Stimulated activated CD8-positive, alpha-beta memory T cell treated with anti-CD3 and anti-CD28 coated beads, Interleukin-7, amount 100 ng/mL, for 24 hours (primary cell): ENCODE results near the gene CEP44.
"Not testable (repeated sequence)": the region's sequence is repeated elsewhere in the genome, so short reads cannot be mapped to it uniquely, and the experiment has no call there.

Experiments
- DNase-seq: peaks from one replicate; pipeline ENCODE4 v3.0.0-alpha.2; 2020; ENCODE audit warnings: low read depth

CEP44 gene

GRCh38 chr4:174278467-174278866, 5.2 kb upstream of the CEP44 start:
- no peak for DNase-seq

- DNase-seq = no peak
These were observed 4.1 kb upstream of the CEP44 start for GRCh38 chr4:174279433-174280155.

- DNase-seq = no peak
These were observed 2.5 kb upstream of the CEP44 start for GRCh38 chr4:174281182-174281737.

GRCh38 chr4:174281901-174282300, 1.8 kb upstream of the CEP44 start:
- DNase-seq = no peak

- DNase-seq = peak; percentile 45
These were observed 740 bp upstream of the CEP44 start for GRCh38 chr4:174282836-174283506.

- no peak for DNase-seq
These were observed 776 bp downstream of the CEP44 start for GRCh38 chr4:174284487-174284886.

- no peak for DNase-seq
These were observed 3.2 kb downstream of the CEP44 start for GRCh38 chr4:174286870-174287269.

GRCh38 chr4:174292473-174292872, 8.8 kb downstream of the CEP44 start:
- no peak for DNase-seq

- not testable (repeated sequence) for DNase-seq
These were observed 10.9 kb downstream of the CEP44 start for GRCh38 chr4:174294641-174295040.

- DNase-seq = not testable (repeated sequence)
These were observed 11.4 kb downstream of the CEP44 start for GRCh38 chr4:174295142-174295541.

GRCh38 chr4:174303687-174304086, 20.0 kb downstream of the CEP44 start:
- no peak for DNase-seq

- no peak for DNase-seq
These were observed 21.0 kb downstream of the CEP44 start for GRCh38 chr4:174304664-174305063.

- no peak for DNase-seq
These were observed 22.2 kb downstream of the CEP44 start for GRCh38 chr4:174305961-174306360.

GRCh38 chr4:174307694-174308093, 24.0 kb downstream of the CEP44 start:
- DNase-seq = no peak

GRCh38 chr4:174312993-174313392, 29.3 kb downstream of the CEP44 start:
- no peak for DNase-seq

GRCh38 chr4:174314274-174314673, 30.6 kb downstream of the CEP44 start:
- no peak for DNase-seq

GRCh38 chr4:174314770-174315169, 31.1 kb downstream of the CEP44 start:
- DNase-seq = no peak

GRCh38 chr4:174316546-174316945, 32.8 kb downstream of the CEP44 start:
- DNase-seq = no peak

GRCh38 chr4:174316954-174317353, 33.2 kb downstream of the CEP44 start:
- DNase-seq = no peak

GRCh38 chr4:174317531-174317930, 33.8 kb downstream of the CEP44 start:
- DNase-seq = no peak

GRCh38 chr4:174318829-174319764, 35.4 kb downstream of the CEP44 start:
- no peak for DNase-seq

- DNase-seq = no peak
These were observed 36.9 kb downstream of the CEP44 start for GRCh38 chr4:174320494-174321199.
